ENCODE data around the gene ZNF407.
"Not testable (repeated sequence)": the region's sequence is repeated elsewhere in the genome, so short reads cannot be mapped to it uniquely, and the experiment has no call there.

- TF ChIP-seq, protein P1, sequence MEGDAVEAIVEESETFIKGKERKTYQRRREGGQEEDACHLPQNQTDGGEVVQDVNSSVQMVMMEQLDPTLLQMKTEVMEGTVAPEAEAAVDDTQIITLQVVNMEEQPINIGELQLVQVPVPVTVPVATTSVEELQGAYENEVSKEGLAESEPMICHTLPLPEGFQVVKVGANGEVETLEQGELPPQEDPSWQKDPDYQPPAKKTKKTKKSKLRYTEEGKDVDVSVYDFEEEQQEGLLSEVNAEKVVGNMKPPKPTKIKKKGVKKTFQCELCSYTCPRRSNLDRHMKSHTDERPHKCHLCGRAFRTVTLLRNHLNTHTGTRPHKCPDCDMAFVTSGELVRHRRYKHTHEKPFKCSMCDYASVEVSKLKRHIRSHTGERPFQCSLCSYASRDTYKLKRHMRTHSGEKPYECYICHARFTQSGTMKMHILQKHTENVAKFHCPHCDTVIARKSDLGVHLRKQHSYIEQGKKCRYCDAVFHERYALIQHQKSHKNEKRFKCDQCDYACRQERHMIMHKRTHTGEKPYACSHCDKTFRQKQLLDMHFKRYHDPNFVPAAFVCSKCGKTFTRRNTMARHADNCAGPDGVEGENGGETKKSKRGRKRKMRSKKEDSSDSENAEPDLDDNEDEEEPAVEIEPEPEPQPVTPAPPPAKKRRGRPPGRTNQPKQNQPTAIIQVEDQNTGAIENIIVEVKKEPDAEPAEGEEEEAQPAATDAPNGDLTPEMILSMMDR (IDR thresholded peaks at IDR 0.05) = not testable (repeated sequence)
- TF ChIP-seq EZH2phosphoT487 (IDR thresholded peaks at IDR 0.05) = not testable (repeated sequence)
Measured at GRCh38 chr18:74971358-74971757, 373.7 kb downstream of the ZNF407 start.

Measured in neural progenitor cell (in vitro differentiated cells).